Left forelimb (tissue), 1 donor: Measurements from ENCODE around the gene SDK1.
"Not testable (repeated sequence)": the region's sequence is repeated elsewhere in the genome, so short reads cannot be mapped to it uniquely, and the experiment has no call there.

ENCODE experiments used
- DNase-seq: peaks from one replicate; pipeline ENCODE4 v3.0.0-alpha.2; 2018; ENCODE audit warnings: low spot score

Gene SDK1

DNA sequence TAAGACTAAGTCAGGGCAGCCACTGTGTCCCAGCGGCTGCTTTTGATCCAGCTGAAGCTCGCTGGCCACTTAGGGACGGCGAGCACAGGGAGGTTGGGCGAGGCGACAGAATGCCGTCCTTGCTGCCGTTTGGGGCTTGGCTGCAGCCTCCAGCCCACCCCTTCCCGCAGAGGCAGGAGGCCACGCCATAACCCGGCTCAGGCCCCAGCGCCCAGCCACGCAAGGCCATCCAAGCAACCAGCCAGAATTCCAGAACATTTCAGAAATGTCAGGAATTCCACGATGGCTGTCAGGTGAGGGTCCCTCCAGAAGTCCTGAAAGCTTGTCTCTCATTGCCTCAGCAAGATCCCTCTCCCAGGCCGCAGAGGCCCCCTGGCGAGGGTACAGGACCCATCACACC is 901.9 kb downstream of the SDK1 start:
- no peak for DNase-seq

DNA sequence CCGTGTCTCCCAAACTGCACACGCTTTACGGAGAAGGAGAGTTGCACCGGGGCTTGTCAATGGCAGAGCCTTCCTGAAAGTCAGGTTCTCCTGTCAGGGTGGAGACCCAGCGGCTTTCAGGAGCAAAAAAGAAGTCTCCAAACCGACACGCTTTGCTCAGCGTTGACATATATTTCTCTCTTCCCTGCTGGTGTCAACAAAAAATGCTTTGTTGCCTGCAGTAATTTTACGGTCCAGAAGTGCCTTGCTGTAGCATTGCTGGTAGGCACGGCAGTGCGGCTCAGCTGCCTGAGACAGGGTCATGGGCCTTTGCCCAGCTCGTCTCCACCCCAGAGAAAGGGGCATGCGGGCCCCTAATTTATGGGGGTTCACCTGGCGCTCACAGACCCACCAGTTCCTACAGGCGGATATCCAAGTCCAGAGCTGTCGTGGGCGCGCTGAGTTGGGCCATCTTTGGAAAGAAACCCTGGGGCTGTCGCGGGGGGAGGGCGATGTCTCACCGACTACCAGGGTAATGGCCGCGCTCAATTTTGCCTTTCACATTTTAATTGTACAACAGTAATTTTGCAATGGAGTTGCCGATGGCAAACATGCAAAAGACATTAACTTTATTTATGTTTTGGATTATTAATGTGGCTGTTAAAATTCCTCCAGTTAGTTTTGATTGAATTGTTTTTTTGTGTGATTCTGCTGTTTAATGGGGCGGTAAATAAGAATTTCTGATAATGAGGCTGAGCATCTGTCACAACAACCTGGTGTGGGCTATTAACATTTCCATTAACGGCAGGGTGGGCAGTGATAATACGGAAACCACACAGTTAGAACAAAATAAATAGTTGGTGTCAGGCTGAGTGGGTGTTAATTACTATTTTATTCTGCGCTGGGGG is 902.8 kb downstream of the SDK1 start:
- no peak for DNase-seq

DNA sequence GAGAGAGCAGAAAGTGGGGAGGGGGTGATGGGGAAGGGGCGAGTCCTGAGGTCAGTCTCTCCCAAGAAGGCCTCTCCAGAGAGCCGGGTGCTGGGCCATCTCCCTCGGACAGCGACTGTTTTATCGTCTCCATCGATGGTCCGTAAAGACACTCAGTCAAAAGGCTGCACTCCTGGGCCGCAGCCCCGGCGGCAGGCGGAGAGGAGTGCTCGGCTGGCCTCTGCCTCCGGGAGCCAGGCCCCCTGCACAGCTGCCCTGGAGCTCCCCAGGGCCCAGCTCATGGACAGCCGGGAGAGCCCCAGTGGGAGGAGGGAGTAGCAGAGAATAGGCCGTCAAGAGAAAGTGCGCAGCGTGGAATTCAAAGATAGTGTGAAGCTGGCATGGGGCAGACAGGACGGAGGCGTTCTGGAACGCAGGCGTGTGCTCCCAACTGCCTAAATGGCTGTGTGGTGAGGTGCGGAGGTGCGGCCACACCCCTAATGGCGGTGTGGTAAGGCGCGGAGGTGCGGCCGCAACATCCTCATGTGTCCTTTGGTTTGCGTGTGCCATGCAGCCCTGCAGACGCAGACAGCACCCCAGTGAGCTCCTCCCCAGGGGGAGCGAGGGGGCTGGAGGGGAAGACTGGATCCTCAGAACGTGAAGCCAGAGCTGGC is 903.6 kb downstream of the SDK1 start:
- DNase-seq = no peak

GRCh38 chr7:4205828-4206227 is 904.8 kb downstream of the SDK1 start:
- no peak for DNase-seq

- DNase-seq = no peak
Observed at GRCh38 chr7:4207011-4207410, 906.0 kb downstream of the SDK1 start.

GRCh38 chr7:4208086-4208485 is 907.0 kb downstream of the SDK1 start:
- no peak for DNase-seq

GRCh38 chr7:4208586-4208985 is 907.5 kb downstream of the SDK1 start:
- no peak for DNase-seq

- no peak for DNase-seq
Observed at GRCh38 chr7:4209126-4209525, 908.1 kb downstream of the SDK1 start.

DNA sequence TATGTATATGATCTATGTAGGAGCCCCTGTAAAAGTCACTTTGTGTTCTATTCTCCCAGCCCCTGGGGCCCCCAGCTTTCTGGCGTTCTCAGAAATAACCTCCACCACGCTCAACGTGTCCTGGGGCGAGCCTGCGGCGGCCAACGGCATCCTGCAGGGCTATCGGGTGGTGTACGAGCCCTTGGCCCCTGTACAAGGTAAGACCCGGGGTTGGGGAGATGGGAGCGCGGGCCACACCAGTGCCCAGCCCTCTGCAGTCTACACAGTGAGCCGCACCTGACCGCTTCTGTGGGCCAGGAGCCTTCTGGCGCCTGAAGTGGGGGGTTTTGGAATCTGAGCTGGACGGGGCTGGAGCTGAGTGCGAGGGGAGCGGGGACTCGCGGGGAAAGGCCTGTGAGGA is 908.9 kb downstream of the SDK1 start:
- no peak for DNase-seq

DNA sequence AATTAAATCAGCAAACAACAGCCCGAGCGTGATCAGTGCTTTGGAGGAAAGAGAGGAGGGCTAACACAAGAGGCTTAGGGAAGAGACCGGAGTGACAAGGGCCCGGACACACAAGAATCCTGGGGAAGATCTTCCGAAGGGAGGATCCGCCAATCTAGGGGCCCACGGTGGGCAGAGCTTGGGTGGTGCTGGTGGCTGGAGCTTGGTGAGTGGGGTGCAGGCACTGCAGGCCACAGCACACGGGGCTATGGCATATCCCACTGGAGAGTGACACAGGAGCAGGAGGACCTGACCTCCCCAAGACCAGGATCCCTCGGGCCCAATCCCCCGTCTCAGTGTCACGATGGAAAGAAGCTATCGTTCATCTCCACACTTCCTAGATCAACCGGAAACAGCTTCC is 909.8 kb downstream of the SDK1 start:
- no peak for DNase-seq

DNA sequence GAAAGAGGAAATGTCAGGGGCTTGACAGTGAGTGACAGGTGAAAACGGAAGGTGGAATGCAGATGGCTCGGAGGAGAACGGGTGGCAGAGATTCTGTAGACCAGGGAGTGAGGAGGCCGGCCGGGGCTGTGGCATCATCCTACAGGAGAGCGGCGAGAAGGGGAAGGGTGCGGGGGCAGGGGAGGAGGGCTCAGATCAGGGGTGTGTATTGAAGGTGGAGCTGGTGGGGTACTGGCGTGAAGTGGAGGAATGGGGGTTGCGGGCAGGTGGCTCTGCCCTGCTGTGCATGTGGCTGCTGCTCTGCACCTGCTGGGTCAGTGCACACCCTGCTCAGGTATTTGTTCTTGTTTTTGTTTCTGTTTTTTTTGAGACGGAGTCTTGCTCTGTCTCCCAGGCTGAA is 910.2 kb downstream of the SDK1 start:
- DNase-seq = no peak

- no peak for DNase-seq
Observed at GRCh38 chr7:4212376-4212775, 911.3 kb downstream of the SDK1 start.

GRCh38 chr7:4214291-4215155 is 913.5 kb downstream of the SDK1 start:
- DNase-seq = no peak

DNA sequence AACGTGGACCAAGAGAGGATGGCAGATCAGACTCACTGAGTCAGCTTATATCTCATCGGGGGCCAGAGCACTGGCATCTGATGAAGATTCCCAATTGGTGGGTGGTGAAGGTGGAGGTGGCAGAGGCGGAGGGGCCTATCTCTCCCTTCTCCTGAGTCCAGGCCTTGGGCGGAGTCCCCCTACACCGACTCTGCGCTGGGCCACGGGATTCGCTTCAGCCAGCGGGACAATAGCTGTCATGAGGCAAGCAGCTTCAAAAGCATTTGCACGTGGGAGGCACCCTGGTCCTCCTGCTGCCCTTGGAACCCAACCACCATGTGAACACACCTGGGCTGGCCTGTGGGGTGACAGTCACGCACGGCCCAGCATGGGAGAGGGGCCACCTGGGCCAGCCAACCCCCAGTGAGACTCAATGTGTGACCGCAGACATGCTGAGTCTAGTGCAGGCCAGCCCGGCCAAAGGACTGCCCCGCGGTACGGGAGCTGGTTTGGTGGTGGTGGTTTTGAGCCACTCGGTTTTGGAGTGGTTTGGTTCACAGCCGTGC is 914.2 kb downstream of the SDK1 start:
- no peak for DNase-seq

DNA sequence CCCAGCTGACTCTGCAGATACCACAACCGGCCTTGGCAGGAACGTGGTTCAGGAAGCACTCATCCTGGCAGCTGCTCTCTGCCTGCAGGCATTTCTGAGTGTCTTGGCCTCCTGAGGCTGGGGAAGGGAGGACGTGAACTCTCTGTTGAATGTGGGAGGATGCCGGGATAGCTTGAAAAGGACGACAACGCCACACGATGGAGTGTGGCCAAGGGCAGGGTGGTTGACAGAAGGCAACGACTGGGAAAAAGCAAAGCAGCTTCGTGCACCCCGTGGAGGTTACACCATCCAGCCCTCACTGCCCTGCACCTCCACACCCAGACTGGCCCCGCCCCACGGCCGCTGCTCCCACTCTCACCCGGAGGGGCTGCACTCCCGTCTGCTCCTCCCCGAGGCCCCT is 915.0 kb downstream of the SDK1 start:
- no peak for DNase-seq

DNA sequence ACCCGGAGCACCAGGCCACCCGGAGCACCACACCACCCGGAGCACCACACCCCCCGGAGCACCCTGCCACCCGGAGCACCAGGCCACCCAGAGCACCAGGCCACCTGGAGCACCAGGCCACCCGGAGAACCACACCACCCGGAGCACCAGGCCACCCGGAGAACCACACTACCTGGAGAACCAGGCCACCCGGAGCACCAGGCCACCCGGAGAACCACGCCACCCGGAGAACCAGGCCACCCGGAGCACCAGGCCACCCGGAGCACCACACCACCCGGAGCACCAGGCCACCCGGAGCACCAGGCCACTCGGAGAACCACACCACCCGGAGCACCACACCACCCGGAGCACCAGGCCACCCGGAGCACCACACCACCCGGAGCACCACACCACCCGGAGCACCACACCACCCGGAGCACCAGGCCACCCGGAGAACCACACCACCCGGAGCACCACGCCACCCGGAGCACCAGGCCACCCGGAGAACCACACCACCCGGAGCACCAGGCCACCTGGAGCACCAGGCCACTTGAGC is 916.1 kb downstream of the SDK1 start:
- DNase-seq = not testable (repeated sequence)

GRCh38 chr7:4218481-4218880 is 917.4 kb downstream of the SDK1 start:
- no peak for DNase-seq

GRCh38 chr7:4220011-4220410 is 919.0 kb downstream of the SDK1 start:
- no peak for DNase-seq

GRCh38 chr7:4221043-4221442 is 920.0 kb downstream of the SDK1 start:
- DNase-seq = no peak

DNA sequence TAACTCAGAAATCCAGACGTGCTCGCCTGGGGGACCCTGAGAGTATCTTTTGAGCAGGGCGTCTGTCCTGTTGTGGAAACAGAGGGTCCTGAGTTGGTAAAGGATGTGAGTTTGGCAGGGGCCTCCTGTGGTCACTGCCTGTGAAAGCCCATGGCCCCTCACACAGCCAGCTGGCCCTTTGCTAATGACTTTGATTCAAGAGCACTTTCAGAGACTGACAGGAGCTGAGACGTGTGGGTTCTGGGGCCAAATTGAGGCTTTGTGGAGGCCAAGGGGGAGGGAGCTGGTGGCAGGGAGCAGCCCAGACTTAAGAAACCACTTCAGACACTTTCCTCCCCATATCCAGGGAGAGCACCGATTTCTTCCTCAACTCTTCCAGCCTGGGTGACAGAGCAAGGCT is 921.6 kb downstream of the SDK1 start:
- DNase-seq = no peak

DNA sequence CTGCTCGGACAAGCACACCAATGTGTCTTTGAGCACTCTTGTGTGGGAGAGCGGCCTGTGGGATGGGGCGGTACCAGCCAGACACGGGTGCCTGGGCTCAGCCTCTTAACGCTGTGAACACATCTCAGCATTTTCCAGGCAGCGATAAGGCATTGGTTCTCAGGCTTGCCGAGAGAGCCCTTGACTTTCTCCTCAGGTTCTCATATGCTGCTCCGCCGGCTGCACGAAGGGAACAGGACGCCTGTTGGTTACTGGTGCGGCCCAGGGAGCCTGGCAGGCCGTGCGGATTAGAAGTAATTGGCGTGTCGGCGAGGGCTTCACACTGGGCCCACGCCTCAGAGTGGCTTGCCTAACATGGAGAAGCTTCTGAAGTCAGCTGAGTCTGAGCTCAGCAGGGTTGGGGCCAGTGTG is 924.3 kb downstream of the SDK1 start:
- no peak for DNase-seq

DNA sequence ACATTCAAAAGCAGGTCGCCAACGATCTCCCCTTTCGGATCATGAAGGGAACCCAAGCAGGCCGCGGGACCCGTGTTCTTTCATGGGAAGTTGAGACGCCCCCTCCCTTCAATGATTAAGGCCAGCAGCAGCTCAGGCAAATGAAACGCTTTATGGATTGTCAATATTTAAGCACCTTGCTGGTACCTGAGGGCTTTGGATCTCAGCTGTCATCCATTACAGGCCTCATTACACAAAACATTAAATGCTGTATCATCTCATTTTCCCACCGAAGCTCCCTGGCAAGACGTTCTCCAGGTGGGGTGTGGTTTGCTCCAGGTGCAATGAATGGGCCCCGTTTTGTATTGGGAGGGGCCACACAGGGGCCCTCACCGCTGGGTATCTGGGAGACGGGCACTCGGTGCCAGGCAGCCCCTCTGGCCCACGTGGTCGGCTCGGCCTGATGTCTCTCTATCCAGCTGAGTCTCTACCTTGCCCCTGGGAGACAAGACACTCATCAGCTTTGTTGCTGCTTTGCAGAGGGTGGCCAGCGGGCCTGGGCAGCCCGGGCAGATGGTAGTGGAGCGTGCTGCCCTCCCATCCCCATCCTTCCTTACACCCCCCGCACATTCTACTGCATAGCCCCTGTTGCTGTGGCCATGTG is 925.0 kb downstream of the SDK1 start:
- no peak for DNase-seq
